NT2/D1 (cell line): ENCODE measurements around the gene POT1.

Experiments
- SUZ12 ChIP-seq: IDR thresholded peaks from 2 replicates; pipeline ENCODE4 v1.6.1; 2011; ENCODE audit not compliant: insufficient read length, insufficient read depth; ENCODE audit errors: extremely low read depth
- YY1 ChIP-seq: IDR thresholded peaks from 2 replicates; pipeline ENCODE4 v1.6.1; 2011; ENCODE audit not compliant: insufficient read length, insufficient read depth

- TF ChIP-seq YY1, result no peak
- no peak for TF ChIP-seq SUZ12
Measured at GRCh38 chr7:124938128-124938527, 8.5 kb upstream of the POT1 start.
